Psoas muscle (tissue), 8 donors: ENCODE data around the gene CYP17A1. TPM values are rescaled to one million over a fixed set of nuclear protein-coding genes. Genes with fewer than 3 reads are reported as not detected.
A peak's percentile ranks its signal among the peaks of the same experiment; 100 is the strongest.

Experiments
- ATAC-seq, 4 donors: fragments of 200-7000 bp; cut with Tn5 transposase; one replicate each; pipeline ENCODE4 v1.9.1; 2020; ENCODE audit warnings: moderate library complexity in 3 of 4, mild to moderate bottlenecking in 2 of 4
- DNase-seq, 2 donors: peaks; one replicate each; pipeline ENCODE4 v3.0.0-alpha.2; 2020
- H3K27ac ChIP-seq: fragments of 200-600 bp; one replicate; pipeline ENCODE4 v1.8.0; 2022
- H3K27me3 ChIP-seq, 3 donors: fragments of 200-600 bp in 1 of 3; one replicate each; pipeline versions ENCODE4 v1.6.1 to v1.8.0; 2013 to 2022; ENCODE audit warnings: low read length in 2 of 3, mild to moderate bottlenecking in 2 of 3, moderate library complexity in 1 of 3; ENCODE audit not compliant: insufficient read depth in 3 of 3
- H3K36me3 ChIP-seq, 2 donors: fragments of 200-600 bp in 1 of 2; one replicate each; pipeline versions ENCODE4 v1.6.1 to v1.8.0; 2013 to 2022; ENCODE audit warnings: low read depth in 1 of 2, mild to moderate bottlenecking in 1 of 2, moderate library complexity in 1 of 2; ENCODE audit not compliant: insufficient read depth in 1 of 2
- H3K4me1 ChIP-seq: fragments of 200-600 bp; one replicate; pipeline ENCODE4 v1.8.0; 2022
- H3K4me3 ChIP-seq: fragments of 200-600 bp; one replicate; pipeline ENCODE4 v1.8.0; 2022; ENCODE audit warnings: mild to moderate bottlenecking
- H3K9me3 ChIP-seq: fragments of 200-600 bp; one replicate; pipeline ENCODE4 v1.8.0; 2022
- WGBS, 3 donors: extraction: QIAGEN DNeasy Blood & Tissue Kit; methylation state at CpG; one replicate each; pipeline versions ENCODE4 v1.1.6 to v1.1.7; 2013; 5-methylcytosine and 5-hydroxymethylcytosine counted together
- intact Hi-C, 2 donors: fragments of 100-400 bp; cut with DNase I; formaldehyde crosslinking; loops; one replicate each; pipeline versions ENCODE4 v1.11.0 to v1.14.2; 2022
- polyA plus RNA-seq, 3 donors: library from polyadenylated mRNA; stranded (reverse); fragments of 200-250 nt; gene quantifications; one replicate each; pipeline ENCODE4 v1.2.3, GENCODE V29; 2013
- total RNA-seq, 4 donors: library from RNA; stranded (reverse); fragmentation: NEBNext Ultra II Directional in 2 of 4; extraction: Animal tissue kit (Norgen Biotek cat#: 25700) in 2 of 4; gene quantifications; one replicate each; pipeline versions ENCODE4 v1.2.1 to v1.2.4, GENCODE V29; 2021 to 2023
- TF ChIP-seq, protein P1 (sequence below): fragments of 200-600 bp; IDR thresholded peaks from one replicate; pipeline ENCODE4 v1.8.0; 2022; ENCODE audit warnings: antibody characterized with exemption
- donor health status: healthy with polysubstance abuse.
- donor health status: DM: no; HTN: no; CAD: no; lungs with moderate emphysema.
- donor health status: Bipolar disorder and iron deficiency.
- donor health status: healthy.
- donor health status: DM: yes; HTN: yes; CAD: no.
- donor health status: DM: no; HTN: no; CAD: no.
- donor health status: DM: no; HTN: no; CAD: no.
- donor health status: DM: yes; HTN: yes; CAD: no.

CYP17A1 gene
- total and polyA plus RNA-seq, 7 donors: 0.03 to 21.1 (median 0.21) TPM; not detected in 1

DNA sequence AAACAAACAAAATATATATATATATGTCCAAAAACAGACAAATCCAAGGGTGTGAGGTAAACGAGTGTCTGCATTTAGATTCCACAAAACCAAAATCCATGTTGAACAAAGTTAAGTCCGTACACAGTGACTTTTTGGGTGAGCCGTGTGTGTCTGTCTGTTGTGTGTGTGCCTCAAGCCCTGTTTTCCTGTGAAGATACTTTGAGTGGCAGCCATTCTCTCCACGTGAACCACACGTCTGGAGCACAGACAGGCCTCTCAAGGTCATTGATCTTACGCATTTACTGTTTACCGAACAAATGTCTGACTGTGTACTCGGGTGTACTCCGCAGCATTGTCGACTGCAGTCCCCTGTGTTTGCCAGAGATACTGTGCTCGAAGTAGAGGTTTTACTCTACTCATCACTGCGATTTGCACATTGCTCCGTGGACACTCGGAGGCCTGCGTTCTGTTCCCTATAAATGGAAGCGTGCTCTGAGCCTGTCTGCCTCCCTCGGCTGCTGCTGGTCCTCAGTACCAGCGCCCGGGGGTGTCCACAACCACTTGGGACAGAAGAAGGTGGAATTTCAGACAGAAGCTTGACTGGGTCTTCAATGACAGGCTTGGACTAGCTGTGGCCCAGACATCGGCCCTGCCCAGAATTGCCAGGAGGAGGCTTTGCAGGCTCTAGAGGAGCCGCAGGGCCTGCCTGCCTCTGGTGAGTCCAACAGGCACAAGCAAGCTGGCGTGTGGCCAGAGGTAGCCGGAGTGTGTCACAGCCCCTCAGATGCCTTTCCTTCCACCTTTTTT, 22.1 kb downstream of the CYP17A1 start:
- intact Hi-C loops: loop anchor here (5.0 kb wide), 4 partner anchors 48 to 83 kb away; partner anchors contain the start of gene WBP1L (in 1 of the 2)

DNA sequence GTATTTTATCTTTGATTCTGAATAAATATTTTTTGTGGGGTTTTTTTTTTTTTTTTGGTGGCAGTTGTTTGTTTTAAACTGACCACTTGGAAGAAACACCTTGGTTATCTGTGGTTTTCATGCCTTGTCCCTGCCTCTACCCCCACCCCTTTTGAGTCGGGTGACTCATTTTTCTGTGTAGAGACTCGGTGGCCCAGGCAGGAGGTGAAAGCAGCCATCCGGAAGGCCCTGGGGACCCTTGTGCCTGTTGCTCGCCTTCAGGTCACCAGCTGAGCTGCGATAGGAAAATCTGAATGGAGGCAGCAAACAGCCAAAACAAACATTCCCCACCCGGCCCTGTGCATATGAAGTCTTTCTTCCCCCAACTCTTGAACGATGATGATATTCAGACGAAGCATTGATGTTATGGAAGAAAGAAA, 22.8 kb downstream of the CYP17A1 start:
- Histone ChIP-seq H3K27me3 (no peaks in the 10 kb centered on the region), H3K4me3 (no peak overlapping the region), H3K4me1 (peaks cover 42% of the 10 kb centered on the region), H3K36me3 (peaks cover 0 to 60% of the 10 kb centered on the region in 2 donors), H3K27ac (peak overlapping the region; percentile 89), H3K9me3 (no peaks in the 10 kb centered on the region)
- WGBS, 3 donors: 59 to 68% (median 66%) methylated on average over 8 of the region's 8 CpGs
- peak in 1 of 2 donors; percentile 48 for DNase-seq
- TF ChIP-seq, protein P1, sequence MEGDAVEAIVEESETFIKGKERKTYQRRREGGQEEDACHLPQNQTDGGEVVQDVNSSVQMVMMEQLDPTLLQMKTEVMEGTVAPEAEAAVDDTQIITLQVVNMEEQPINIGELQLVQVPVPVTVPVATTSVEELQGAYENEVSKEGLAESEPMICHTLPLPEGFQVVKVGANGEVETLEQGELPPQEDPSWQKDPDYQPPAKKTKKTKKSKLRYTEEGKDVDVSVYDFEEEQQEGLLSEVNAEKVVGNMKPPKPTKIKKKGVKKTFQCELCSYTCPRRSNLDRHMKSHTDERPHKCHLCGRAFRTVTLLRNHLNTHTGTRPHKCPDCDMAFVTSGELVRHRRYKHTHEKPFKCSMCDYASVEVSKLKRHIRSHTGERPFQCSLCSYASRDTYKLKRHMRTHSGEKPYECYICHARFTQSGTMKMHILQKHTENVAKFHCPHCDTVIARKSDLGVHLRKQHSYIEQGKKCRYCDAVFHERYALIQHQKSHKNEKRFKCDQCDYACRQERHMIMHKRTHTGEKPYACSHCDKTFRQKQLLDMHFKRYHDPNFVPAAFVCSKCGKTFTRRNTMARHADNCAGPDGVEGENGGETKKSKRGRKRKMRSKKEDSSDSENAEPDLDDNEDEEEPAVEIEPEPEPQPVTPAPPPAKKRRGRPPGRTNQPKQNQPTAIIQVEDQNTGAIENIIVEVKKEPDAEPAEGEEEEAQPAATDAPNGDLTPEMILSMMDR: no peak
- intact Hi-C loops: loop anchor here in 1 of 2 donors (5.0 kb wide), 3 partner anchors 47 to 82 kb away; no protein-coding TSS in a partner anchor
- ATAC-seq: no peak

More for the DNA sequence above, 22.1 kb downstream of the CYP17A1 start:
- Histone ChIP-seq H3K4me1 (peaks cover 42% of the 10 kb centered on the region), H3K4me3 (no peak overlapping the region), H3K27me3 (no peaks in the 10 kb centered on the region), H3K27ac (peak overlapping the region; percentile 89), H3K9me3 (no peaks in the 10 kb centered on the region), H3K36me3 (peaks cover 0 to 54% of the 10 kb centered on the region in 2 donors)
- peak; percentile 85 to 90 for DNase-seq
- 71 to 74% (median 73%) methylated on average over 23 of the region's 23 CpGs for WGBS, 3 donors
- peak; percentile 48 to 66 (median 50) for ATAC-seq
- TF ChIP-seq, protein P1: no peak

DNA sequence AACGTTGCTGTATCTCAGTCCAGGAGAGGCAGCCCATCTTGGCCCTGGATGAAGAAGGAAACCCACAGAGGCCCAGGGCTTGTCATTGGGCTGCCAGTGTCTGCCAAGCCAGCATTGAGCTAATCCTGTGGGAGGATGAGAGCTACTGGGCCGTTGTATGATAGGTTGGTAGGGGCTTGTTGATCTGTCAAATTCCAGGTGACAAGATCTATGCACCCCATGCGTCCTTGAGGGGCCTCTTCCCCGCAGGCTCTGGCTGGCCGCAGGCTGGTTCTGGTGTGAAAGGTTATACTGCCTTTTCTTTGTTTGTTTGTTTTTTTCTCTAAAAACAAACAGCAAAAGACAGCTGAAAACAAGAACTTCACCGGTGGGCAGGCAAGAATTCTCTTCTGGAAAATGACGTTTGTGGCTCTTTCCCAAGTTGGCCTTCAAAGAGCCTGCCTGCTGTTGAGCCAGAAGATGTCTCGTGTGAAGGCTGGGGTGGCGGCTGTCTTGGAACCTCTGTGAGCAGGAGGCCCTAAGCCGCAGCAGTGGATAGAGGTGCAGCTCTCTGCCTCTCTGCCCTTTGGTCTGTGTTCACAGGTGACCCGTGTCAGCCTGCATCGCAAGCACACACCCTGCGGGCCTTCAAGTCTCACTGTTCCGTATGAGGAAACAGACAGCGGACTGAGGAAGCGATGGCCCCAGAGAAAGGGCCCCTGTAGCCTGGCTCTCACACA, 23.3 kb downstream of the CYP17A1 start:
- Histone ChIP-seq H3K27ac (peak overlapping the region; percentile 89), H3K9me3 (no peaks in the 10 kb centered on the region), H3K27me3 (no peaks in the 10 kb centered on the region), H3K4me1 (peaks cover 42% of the 10 kb centered on the region), H3K36me3 (peaks cover 0 to 61% of the 10 kb centered on the region in 2 donors), H3K4me3 (no peak overlapping the region)
- peak in 3 of 4 donors; percentile 13 to 23 (median 16) for ATAC-seq
- intact Hi-C loops: loop anchor here in 1 of 2 donors (5.0 kb wide), 3 partner anchors 47 to 82 kb away; no protein-coding TSS in a partner anchor
- WGBS, 3 donors: 63 to 72% (median 66%) methylated on average over 16 of the region's 16 CpGs
- DNase-seq: peak in 1 of 2 donors; percentile 40
- TF ChIP-seq, protein P1: no peak

DNA sequence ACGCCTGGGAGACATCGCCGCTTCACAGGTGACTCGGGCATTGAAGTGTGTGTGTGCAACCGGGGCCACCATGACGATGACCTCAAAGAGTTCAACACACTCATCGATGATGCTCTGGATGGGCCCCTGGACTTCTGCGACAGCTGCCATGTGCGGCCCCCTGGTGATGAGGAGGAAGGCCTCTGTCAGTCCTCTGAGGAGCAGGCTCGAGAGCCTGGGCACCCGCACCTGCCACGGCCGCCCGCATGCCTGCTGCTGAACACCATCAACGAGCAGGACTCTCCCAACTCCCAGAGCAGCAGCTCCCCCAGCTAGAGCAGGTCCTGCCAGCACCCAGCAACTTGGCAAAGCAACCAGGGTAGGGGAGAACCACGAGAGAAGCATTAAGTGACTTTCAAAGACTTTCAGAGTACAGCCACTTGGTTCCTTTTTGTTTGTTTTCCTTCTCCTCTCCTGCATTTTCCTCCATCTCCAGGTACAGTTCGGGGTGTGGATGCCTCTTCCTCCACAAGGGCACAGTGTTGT, 24.1 kb downstream of the CYP17A1 start:
- ATAC-seq (peak in 1 of 4 donors; percentile 33), DNase-seq (no peak)
- TF ChIP-seq, protein P1: no peak
- Histone ChIP-seq H3K4me1 (peaks cover 46% of the 10 kb centered on the region), H3K36me3 (peaks cover 0 to 61% of the 10 kb centered on the region in 2 donors), H3K27me3 (no peaks in the 10 kb centered on the region), H3K27ac (peak overlapping the region; percentile 89), H3K4me3 (no peak overlapping the region), H3K9me3 (no peaks in the 10 kb centered on the region)
- 77 to 85% (median 80%) methylated on average over 17 of the region's 17 CpGs for WGBS, 3 donors
- intact Hi-C loops: loop anchor here in 1 of 2 donors (5.0 kb wide), 3 partner anchors 46 to 81 kb away; no protein-coding TSS in a partner anchor
